Spleen (tissue), 7 donors: ENCODE measurements around the gene CCDC149.

ENCODE experiments used
- CTCF ChIP-seq, 11 experiments: fragments of 200-600 bp in 7 of 11; fragments of 450-650 bp in 4 of 11; sonication (generic) in 4 of 11; IDR thresholded peaks in 8 of 11; conservative IDR thresholded peaks in 3 of 11; 1 replicate in 7 of 11; 2 replicates in 4 of 11; pipeline versions ENCODE4 v1.4.0 to v1.8.0; 2016 to 2021; ENCODE audit warnings: antibody characterized with exemption in 11 of 11, inconsistent platforms in 4 of 11, mild to moderate bottlenecking in 1 of 11
- POLR2A ChIP-seq, 3 donors: fragments of 450-650 bp; IDR thresholded peaks; one replicate each; pipeline ENCODE4 v1.5.1; 2017; ENCODE audit warnings: antibody characterized with exemption in 3 of 3, mild to moderate bottlenecking in 1 of 3
- POLR2AphosphoS5 ChIP-seq, 3 donors: sonication (generic); formaldehyde crosslinking; IDR thresholded peaks; one replicate each; pipeline ENCODE4 v1.5.1; 2017; ENCODE audit warnings: antibody characterized with exemption in 3 of 3
- donor health status: DM: no; HTN: no; CAD: no; lungs with moderate emphysema.
- donor health status: DM: no; HTN: no; CAD: no.
- donor health status: DM: no; HTN: no; CAD: no.

GRCh38 chr4:24810871-24811631 is 101.8 kb downstream of the CCDC149 start:
- TF ChIP-seq POLR2AphosphoS5 (IDR thresholded peaks at IDR 0.05) (no peak), CTCF (IDR thresholded peaks at IDR 0.05 in 8 of 11, conservative IDR thresholded peaks at IDR 0.05 in 3 of 11) (no peak), POLR2A (IDR thresholded peaks at IDR 0.05) (no peak)
